ENCODE measurements around the gene DOCK3. TPM values are rescaled to one million over a fixed set of nuclear protein-coding genes. Genes with fewer than 3 reads are reported as not detected.
A peak's percentile ranks its signal among the peaks of the same experiment; 100 is the strongest.
"Not testable (repeated sequence)": the region's sequence is repeated elsewhere in the genome, so short reads cannot be mapped to it uniquely, and the experiment has no call there.

DOCK3 gene
- total RNA-seq, 1 experiment from 2014 or later = 0.12 TPM

GRCh38 chr3:51199296-51199695 is 524.6 kb downstream of the DOCK3 start:
- not testable (repeated sequence) for DNase-seq (ENCODE audit: low read depth)

DNA sequence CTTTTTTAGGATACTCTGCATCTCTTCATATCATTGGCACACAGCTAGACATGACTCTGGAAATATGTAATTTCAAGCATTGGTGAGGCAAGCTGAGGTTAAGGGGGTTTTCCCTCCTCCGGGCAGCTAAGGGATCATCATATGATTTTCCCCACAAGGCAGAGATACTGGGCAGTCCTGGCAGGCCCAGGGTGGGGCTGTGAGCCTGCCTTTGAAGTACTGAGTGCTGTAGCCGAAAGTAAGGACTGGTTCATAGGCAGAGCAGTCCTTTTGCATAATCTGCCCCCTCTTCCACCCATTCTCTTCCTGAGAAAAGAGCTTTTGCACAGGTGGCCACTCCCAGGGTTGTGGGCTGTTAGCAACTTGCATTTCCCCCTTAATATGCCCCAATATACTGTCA is 541.6 kb downstream of the DOCK3 start:
- DNase-seq (ENCODE audit: low read depth) = no peak

DNA sequence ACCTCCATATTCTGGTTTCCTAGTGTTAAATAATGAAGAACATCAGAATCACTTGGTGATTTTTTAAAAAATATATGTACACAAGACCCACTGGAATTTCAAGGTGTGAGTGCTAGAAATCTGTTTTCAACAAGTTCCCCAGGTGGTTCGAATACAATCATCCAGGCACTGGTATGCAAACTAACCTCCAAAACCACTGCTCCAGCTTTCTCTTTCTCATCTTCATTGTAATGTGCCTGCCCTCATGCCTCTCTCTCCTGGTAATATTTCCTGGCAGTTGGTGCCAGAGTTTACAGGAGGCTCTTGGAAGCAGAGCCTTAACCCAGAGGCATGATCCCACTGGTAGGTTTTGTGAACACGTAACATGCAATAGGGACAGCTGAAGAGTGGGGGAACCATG is 547.2 kb downstream of the DOCK3 start:
- DNase-seq (ENCODE audit: low read depth) = no peak

GRCh38 chr3:51224283-51224682 is 549.6 kb downstream of the DOCK3 start:
- no peak for DNase-seq (ENCODE audit: low read depth)

DNA sequence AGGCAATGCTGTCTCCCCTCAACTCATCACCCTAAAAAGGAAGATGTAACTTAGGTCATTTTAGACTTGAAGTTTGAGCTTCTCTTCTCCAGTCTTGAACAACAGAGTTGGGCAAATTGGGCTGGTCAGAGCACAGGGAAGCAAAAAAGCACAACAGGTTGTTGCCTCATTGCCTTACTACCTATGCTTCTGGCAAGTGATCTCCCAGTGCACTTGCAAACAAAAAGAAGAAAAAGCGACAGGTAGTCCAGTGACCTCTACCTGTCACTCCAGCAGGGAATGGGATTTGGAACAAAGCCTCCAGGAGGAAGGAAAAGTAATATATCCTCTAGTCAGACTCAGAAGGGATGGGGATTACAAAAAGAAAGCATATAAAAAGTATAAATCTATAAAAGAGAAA is 550.1 kb downstream of the DOCK3 start:
- DNase-seq (ENCODE audit: low read depth) = no peak

DNA sequence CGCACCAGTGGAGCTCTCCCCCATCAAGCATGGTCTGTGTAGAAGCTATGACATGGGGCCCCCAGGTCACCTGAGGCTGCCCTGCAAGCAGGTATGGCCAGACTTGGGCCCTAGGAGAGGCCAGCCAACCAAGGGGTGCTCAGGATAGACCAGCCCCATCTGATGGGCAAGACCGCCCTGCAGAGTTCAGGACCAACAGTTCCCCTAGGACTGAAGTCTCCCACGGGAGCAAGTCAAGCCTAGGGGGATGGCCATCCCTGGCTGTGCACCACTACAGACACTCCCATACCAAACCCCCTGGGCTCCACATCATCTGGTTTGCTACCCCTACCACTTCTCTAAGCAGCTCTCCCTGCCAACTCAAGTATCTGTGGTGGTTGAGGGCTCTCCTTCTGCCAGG is 568.2 kb downstream of the DOCK3 start:
- DNase-seq (ENCODE audit: low read depth) = no peak

- DNase-seq (ENCODE audit: low read depth) = no peak
These were observed 569.2 kb downstream of the DOCK3 start for GRCh38 chr3:51243924-51244323.

DNA sequence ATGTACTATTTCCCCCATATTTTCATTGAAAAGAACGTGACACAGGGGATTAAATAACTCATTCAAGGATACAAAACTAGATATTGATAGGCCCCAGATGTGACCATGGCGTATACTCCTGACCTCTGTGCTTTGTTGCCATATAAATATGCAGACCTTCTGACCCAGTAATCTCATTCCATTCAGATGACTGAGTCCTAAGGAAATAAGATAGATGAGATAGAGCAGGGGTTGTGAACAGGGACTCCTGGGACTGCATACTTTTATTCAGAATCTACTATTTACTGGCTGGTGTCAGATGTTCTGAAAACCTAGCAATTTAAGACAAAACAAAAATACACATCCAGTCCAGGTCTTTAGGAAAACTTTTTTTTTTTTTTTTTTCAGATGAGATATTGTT is 571.1 kb downstream of the DOCK3 start:
- no peak for DNase-seq (ENCODE audit: low read depth)

- no peak for DNase-seq (ENCODE audit: low read depth)
These were observed 583.1 kb downstream of the DOCK3 start for GRCh38 chr3:51257870-51258269.

GRCh38 chr3:51264166-51264565 is 589.4 kb downstream of the DOCK3 start:
- not testable (repeated sequence) for DNase-seq (ENCODE audit: low read depth)

- no peak for DNase-seq (ENCODE audit: low read depth)
These were observed 593.4 kb downstream of the DOCK3 start for GRCh38 chr3:51268132-51268531.

GRCh38 chr3:51269466-51269865 is 594.7 kb downstream of the DOCK3 start:
- DNase-seq (ENCODE audit: low read depth) = peak; percentile 26

DNA sequence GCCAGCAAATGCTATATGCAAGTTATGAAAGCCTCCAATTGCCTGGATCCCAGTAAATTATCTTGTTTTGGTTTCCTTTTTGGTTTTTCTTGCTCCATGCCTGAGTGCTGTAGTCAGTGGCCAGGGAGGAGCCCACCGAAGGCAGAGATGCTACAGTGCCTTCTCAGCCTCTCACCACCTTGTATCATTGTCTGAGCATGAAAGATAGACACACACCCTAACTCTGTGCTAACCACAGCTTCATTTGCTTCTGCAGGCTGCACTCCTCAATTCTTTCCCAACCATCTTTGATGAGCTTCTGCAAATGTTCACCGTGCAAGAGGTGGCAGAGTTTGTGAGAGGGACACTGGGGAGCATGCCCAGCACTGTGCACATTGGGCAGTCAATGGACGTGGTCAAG is 595.8 kb downstream of the DOCK3 start:
- no peak for DNase-seq (ENCODE audit: low read depth)

DNA sequence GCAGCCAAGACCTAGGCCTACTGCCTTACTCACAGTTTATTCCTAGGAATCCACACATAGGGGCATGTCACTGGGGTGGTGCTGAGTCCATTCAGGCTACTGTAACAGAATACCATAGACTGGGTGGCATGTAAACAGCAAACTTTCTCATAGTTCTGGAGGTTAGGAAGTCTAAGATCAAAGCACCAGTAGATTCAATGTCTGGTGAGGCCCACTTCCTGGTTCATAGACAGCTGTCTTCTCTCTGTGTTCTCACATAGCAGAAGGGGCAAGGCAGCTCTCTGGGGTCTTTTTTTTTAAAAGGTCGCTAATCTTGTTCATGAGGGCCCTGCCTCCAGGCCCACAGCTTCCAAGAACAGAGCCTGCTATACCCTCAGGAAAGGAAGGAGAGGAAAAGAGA is 596.4 kb downstream of the DOCK3 start:
- DNase-seq (ENCODE audit: low read depth) = no peak

DNA sequence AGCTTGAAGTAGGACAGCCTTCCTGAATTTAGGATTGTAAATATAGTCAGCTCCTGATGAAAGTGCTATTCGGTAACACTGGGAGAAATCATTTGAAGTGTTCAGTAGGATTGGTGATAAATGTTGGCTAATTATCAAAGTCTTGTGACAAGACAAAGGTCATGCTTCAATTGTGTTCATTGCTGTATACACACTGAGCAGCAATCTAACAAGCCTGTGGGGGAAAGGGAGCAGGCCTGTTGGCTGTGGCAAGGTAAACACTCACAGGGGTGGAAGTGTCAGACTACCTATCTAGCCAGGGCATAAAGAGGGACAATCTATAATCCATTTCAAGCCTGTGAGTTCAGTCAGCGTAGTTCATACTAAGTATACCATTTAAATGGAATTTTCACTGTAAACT is 599.3 kb downstream of the DOCK3 start:
- DNase-seq (ENCODE audit: low read depth) = no peak

- DNase-seq (ENCODE audit: low read depth) = peak; percentile 8
These were observed 600.5 kb downstream of the DOCK3 start for GRCh38 chr3:51275111-51275805.

DNA sequence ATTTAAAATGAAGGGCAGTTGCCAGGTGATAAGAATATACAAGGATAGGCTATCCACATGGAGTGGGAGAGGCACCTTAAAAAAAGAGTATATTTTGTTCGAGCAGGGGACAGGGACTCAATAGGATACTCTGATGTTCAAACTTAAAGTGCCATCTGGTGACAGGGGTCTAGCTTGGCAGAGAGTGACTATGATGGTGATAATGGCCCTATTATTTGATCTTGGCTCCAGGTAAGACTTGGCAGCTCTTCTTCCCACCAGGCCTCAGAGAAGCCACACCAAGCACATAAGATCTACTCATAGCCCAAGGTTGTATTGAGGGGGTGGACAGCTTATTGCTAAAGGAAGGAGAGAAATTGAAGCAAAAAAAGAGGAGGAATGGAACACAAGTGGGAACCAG is 601.3 kb downstream of the DOCK3 start:
- no peak for DNase-seq (ENCODE audit: low read depth)

GRCh38 chr3:51279448-51279847 is 604.7 kb downstream of the DOCK3 start:
- DNase-seq (ENCODE audit: low read depth) = no peak

- no peak for DNase-seq (ENCODE audit: low read depth)
These were observed 605.4 kb downstream of the DOCK3 start for GRCh38 chr3:51280176-51280575.

DNA sequence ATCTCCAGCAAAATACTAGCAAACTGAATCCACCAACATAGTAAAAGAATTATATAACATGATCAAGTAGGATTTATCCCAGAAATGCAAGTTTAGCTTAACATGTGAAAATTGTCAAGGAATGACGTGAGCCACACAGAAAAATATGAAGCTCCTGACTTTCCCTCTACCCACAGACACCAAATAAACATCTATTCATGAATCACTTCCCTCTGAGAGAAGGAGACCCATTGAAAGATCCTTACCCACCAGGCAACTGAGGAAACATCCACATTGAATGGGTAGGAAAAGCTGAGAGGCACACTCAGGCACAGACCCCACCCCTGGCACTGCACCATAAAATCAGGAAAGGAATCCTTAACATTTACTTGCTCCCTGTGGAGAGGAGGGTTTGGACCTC is 608.2 kb downstream of the DOCK3 start:
- DNase-seq (ENCODE audit: low read depth) = peak; percentile 25

DNA sequence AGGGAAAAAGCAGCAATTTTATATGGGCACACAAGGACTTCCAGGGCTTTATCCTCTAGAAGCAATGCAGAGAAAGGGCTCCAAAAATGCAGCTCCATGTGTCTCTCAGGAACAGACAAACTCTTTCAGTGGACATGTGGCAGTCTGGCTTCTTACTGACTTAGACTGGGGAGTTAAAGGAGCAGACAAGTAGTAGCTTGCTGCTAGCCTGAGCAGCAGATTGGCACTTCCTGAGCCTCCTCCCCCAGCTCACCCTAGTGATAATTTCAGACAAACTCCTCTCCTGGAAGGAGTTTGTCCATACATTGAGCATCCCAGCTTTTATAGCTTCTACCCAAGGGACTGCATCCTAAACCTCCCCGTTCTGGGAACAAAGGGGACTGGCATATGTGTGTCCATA is 608.7 kb downstream of the DOCK3 start:
- DNase-seq (ENCODE audit: low read depth) = no peak

GRCh38 chr3:51295625-51296024 is 620.9 kb downstream of the DOCK3 start:
- DNase-seq (ENCODE audit: low read depth) = no peak

DNA sequence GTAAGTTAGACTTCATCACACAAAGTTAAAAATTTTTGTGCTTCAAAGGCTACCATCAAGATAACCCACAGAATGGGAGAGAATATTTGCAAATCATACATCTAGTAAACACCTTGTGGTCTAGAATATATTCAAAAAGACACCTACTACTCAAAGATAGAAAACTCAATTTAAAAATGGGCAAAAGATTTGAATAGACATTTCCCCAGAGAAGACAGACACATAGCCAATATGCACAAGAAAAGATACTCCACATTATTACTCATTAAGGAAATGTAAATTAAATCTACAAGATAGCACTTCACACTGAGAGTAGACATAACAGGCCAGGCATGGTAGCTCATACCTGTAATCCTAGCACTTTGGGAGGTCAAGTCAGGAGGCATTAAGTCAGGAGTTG is 622.6 kb downstream of the DOCK3 start:
- no peak for DNase-seq (ENCODE audit: low read depth)

- no peak for DNase-seq (ENCODE audit: low read depth)
These were observed 629.5 kb downstream of the DOCK3 start for GRCh38 chr3:51304230-51304629.

All from RPMI7951 (cell line).